ENCODE data around the gene MC2R.

The MC2R gene

GRCh38 chr18:13915391-13915790 lies at the start of gene MC2R:
Gene MC2R (minus strand): TSS chr18:13915536. CDS start chr18:13885518, 30,018 bp downstream.
- no peak for DNase-seq

GRCh38 chr18:13945811-13946210 lies 30.5 kb upstream of the MC2R start:
- no peak for DNase-seq

GRCh38 chr18:13943338-13943737 lies 28.0 kb upstream of the MC2R start:
- DNase-seq: no peak

- no peak for DNase-seq
Measured at GRCh38 chr18:13940326-13940725, 25.0 kb upstream of the MC2R start.

- no peak for DNase-seq
Measured at GRCh38 chr18:13934676-13935075, 19.3 kb upstream of the MC2R start.

GRCh38 chr18:13934058-13934457 lies 18.7 kb upstream of the MC2R start:
- no peak for DNase-seq

- no peak for DNase-seq
Measured at GRCh38 chr18:13932285-13933025, 17.1 kb upstream of the MC2R start.

- no peak for DNase-seq
Measured at GRCh38 chr18:13930964-13931363, 15.6 kb upstream of the MC2R start.

- no peak for DNase-seq
Measured at GRCh38 chr18:13923221-13923620, 7.9 kb upstream of the MC2R start.

GRCh38 chr18:13918898-13919297 lies 3.6 kb upstream of the MC2R start:
- DNase-seq: no peak

GRCh38 chr18:13917401-13917800 lies 2.1 kb upstream of the MC2R start:
- DNase-seq: no peak

- DNase-seq: no peak
Measured at GRCh38 chr18:13916559-13916958, 1.2 kb upstream of the MC2R start.

- no peak for DNase-seq
Measured at GRCh38 chr18:13915995-13916431, 677 bp upstream of the MC2R start.

GRCh38 chr18:13914756-13915155 lies 580 bp downstream of the MC2R start:
- no peak for DNase-seq

GRCh38 chr18:13914170-13914569 lies 1.2 kb downstream of the MC2R start:
- no peak for DNase-seq

- DNase-seq: no peak
Measured at GRCh38 chr18:13913205-13913604, 2.1 kb downstream of the MC2R start.

GRCh38 chr18:13912601-13913000 lies 2.7 kb downstream of the MC2R start:
- no peak for DNase-seq

GRCh38 chr18:13910986-13911385 lies 4.3 kb downstream of the MC2R start:
- no peak for DNase-seq

- no peak for DNase-seq
Measured at GRCh38 chr18:13910501-13910900, 4.8 kb downstream of the MC2R start.

- DNase-seq: no peak
Measured at GRCh38 chr18:13909141-13909940, 6.0 kb downstream of the MC2R start.

- DNase-seq: no peak
Measured at GRCh38 chr18:13900633-13901032, 14.7 kb downstream of the MC2R start.

- no peak for DNase-seq
Measured at GRCh38 chr18:13895505-13896033, 19.8 kb downstream of the MC2R start.

- no peak for DNase-seq
Measured at GRCh38 chr18:13894531-13894930, 20.8 kb downstream of the MC2R start.

- DNase-seq: no peak
Measured at GRCh38 chr18:13893418-13893760, 21.9 kb downstream of the MC2R start.

Measured in DMS79 (cell line).